Neural cell (in vitro differentiated cells): ENCODE measurements around the gene FAM111A. TPM values are rescaled to one million over a fixed set of nuclear protein-coding genes. Genes with fewer than 3 reads are reported as not detected.

Experiments used
- H2AFZ ChIP-seq: fragments of 200-600, 300-800 bp; sonication (generic), shearing (Covaris generic); 2 replicates; pipeline ENCODE4 v1.6.0; 2014; ENCODE audit warnings: low read depth, mild to moderate bottlenecking, antibody characterized with exemption, low read length, moderate library complexity
- H3F3A ChIP-seq: fragments of 200-600 bp; shearing (Covaris generic); 2 replicates; pipeline ENCODE4 v1.6.1; 2016; ENCODE audit warnings: mild to moderate bottlenecking, moderate library complexity, mixed read lengths, antibody characterized with exemption, low read length; ENCODE audit not compliant: insufficient read depth, poor library complexity, severe bottlenecking
- H3K27ac ChIP-seq: fragments of 200-600, 300-800 bp; sonication (generic), shearing (Covaris generic); 2 replicates; pipeline ENCODE4 v1.5.1; 2014; ENCODE audit warnings: mild to moderate bottlenecking, low read length, moderate library complexity
- H3K27me3 ChIP-seq: fragments of 300-800, 200-600 bp; sonication (generic), shearing (Covaris generic); 2 replicates; pipeline ENCODE4 v1.6.0; 2014; ENCODE audit warnings: mild to moderate bottlenecking, low read depth, low read length, moderate library complexity; ENCODE audit not compliant: insufficient read depth
- H3K36me3 ChIP-seq: fragments of 300-800, 200-600 bp; sonication (generic), shearing (Covaris generic); 2 replicates; pipeline ENCODE4 v1.5.1; 2014; ENCODE audit warnings: mild to moderate bottlenecking, antibody characterized with exemption, low read length, moderate library complexity; ENCODE audit not compliant: insufficient read depth
- H3K4me2 ChIP-seq: fragments of 300-800, 200-600 bp; sonication (generic), shearing (Covaris generic); 2 replicates; pipeline ENCODE4 v1.6.0; 2014; ENCODE audit warnings: mild to moderate bottlenecking, low read length
- H3K4me3 ChIP-seq: fragments of 300-800, 200-600 bp; sonication (generic), shearing (Covaris generic); 2 replicates; pipeline ENCODE4 v1.5.1; 2014; ENCODE audit warnings: mild to moderate bottlenecking, low read length, moderate library complexity
- H3K79me2 ChIP-seq: fragments of 200-600 bp; shearing (Covaris generic); replicated peaks from 2 replicates; pipeline ENCODE4 v1.6.0; 2014; ENCODE audit warnings: mild to moderate bottlenecking, low read length, moderate library complexity; ENCODE audit not compliant: insufficient read depth
- H3K9ac ChIP-seq: fragments of 300-800, 200-600 bp; sonication (generic), shearing (Covaris generic); 2 replicates; pipeline ENCODE4 v1.6.1; 2016; ENCODE audit warnings: mild to moderate bottlenecking, low read length, mixed read lengths
- H3K9me2 ChIP-seq: fragments of 200-600 bp; shearing (Covaris generic); 2 replicates; pipeline ENCODE4 v1.6.1; 2016; ENCODE audit warnings: mild to moderate bottlenecking, low read length, mixed read lengths; ENCODE audit not compliant: insufficient read depth
- H3K9me3 ChIP-seq: fragments of 200-600, 300-800 bp; sonication (generic), shearing (Covaris generic); 2 replicates; pipeline ENCODE4 v1.6.1; 2016; ENCODE audit warnings: mild to moderate bottlenecking, mixed run types, low read length, moderate library complexity, mixed read lengths
- H4K20me1 ChIP-seq: fragments of 200-600 bp; shearing (Covaris generic); 2 replicates; pipeline ENCODE4 v1.6.1; 2016; ENCODE audit warnings: mild to moderate bottlenecking, mixed run types; ENCODE audit not compliant: insufficient read depth
- CTCF ChIP-seq: fragments of 450-650 bp; IDR thresholded peaks from 2 replicates; pipeline ENCODE4 v1.5.1; 2014; ENCODE audit warnings: antibody characterized with exemption, mild to moderate bottlenecking, moderate library complexity; ENCODE audit not compliant: poor library complexity, severe bottlenecking
- EP300 ChIP-seq: fragments of 450-650 bp; conservative IDR thresholded peaks from 2 replicates; pipeline ENCODE4 v1.6.1; 2014; ENCODE audit warnings: antibody characterized with exemption, mild to moderate bottlenecking, moderate library complexity; ENCODE audit not compliant: poor library complexity, severe bottlenecking
- EZH2 ChIP-seq: fragments of 200-600, 300-800 bp; shearing (Covaris generic), sonication (generic); IDR thresholded peaks from 2 replicates; pipeline ENCODE4 v1.6.1; 2014; ENCODE audit warnings: antibody characterized with exemption, low read length, borderline replicate concordance, mild to moderate bottlenecking; ENCODE audit not compliant: insufficient read depth, poor library complexity, severe bottlenecking
- MXI1 ChIP-seq: fragments of 450-650 bp; conservative IDR thresholded peaks from 2 replicates; pipeline ENCODE4 v1.6.1; 2014; ENCODE audit warnings: antibody characterized with exemption, mild to moderate bottlenecking; ENCODE audit not compliant: poor library complexity, severe bottlenecking
- POLR2AphosphoS5 ChIP-seq: IDR thresholded peaks from 2 replicates; pipeline ENCODE4 v1.6.1; 2012
- RAD21 ChIP-seq: fragments of 450-650 bp; conservative IDR thresholded peaks from 2 replicates; pipeline ENCODE4 v1.6.1; 2014; ENCODE audit warnings: antibody characterized with exemption, mild to moderate bottlenecking, moderate library complexity
- SMC3 ChIP-seq: fragments of 450-650 bp; conservative IDR thresholded peaks from 2 replicates; pipeline ENCODE4 v1.6.1; 2014; ENCODE audit warnings: antibody characterized with exemption, mild to moderate bottlenecking, moderate library complexity; ENCODE audit not compliant: poor library complexity
- TAF1 ChIP-seq: IDR thresholded peaks from 2 replicates; pipeline ENCODE4 v1.6.1; 2012; ENCODE audit warnings: low read depth
- polyA plus RNA-seq: library from polyadenylated mRNA; depleted of rRNA; stranded (reverse); fragments of >200 nt; gene quantifications from 2 replicates; pipeline ENCODE4 v1.2.3, GENCODE V29; 2014
- TF ChIP-seq, protein P1 (sequence below): IDR thresholded peaks from 2 replicates; pipeline ENCODE4 v1.6.1; 2012; ENCODE audit warnings: borderline replicate concordance

FAM111A gene
- polyA plus RNA-seq, 1 donor from 2014 or later, result 0.88 TPM

DNA sequence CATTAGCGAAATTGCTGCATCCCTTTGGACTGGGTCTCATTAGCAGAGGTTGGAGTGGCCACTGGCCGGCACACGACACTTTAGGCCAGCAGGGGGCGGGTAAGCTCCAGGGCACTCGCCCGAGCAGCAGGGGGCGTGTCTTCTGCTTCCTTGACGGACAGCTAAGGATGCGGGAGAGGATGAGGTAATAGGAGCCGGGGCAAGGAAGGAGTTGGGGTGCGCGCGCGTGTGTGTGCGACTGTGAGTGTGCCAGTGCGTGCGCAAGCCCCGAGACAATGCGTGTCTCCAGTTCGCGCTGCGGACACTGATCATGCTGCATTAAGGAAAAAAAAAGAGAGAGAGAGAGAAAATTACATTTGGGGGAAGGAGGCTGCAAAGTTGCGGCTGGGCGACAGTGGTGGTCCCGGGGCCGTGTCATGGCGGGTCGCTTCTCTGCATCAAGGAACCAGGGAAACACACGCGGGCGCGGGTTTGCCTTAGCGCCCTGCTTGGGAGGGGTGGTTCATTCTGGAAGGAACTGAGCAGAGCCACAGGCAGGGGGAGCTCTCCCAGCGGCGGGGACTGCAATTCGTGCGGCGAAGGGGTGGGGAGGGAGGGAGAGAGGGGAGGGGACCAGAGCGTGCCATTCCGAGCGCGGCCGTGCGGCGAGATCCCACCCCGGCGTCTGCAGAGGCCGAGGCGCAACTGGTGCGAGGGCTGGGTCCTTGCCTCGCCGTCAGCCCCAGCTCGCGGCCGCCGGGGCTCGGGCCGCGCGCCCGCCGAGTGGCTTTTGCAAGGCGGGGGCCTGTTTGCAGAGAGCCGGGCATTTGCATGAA, 29.1 kb downstream of the FAM111A start, which contains the start of gene DTX4:
DTX4 (plus strand) TSS at position 625 of the 815 bp plus-strand sequence. CDS start 464 bp downstream, outside the sequence.
- no peaks in the 10 kb centered on the region for H3K9me2 ChIP-seq
- H3K27ac ChIP-seq, result peak within 1 kb of the TSS; percentile 99
- TF ChIP-seq, protein P1, sequence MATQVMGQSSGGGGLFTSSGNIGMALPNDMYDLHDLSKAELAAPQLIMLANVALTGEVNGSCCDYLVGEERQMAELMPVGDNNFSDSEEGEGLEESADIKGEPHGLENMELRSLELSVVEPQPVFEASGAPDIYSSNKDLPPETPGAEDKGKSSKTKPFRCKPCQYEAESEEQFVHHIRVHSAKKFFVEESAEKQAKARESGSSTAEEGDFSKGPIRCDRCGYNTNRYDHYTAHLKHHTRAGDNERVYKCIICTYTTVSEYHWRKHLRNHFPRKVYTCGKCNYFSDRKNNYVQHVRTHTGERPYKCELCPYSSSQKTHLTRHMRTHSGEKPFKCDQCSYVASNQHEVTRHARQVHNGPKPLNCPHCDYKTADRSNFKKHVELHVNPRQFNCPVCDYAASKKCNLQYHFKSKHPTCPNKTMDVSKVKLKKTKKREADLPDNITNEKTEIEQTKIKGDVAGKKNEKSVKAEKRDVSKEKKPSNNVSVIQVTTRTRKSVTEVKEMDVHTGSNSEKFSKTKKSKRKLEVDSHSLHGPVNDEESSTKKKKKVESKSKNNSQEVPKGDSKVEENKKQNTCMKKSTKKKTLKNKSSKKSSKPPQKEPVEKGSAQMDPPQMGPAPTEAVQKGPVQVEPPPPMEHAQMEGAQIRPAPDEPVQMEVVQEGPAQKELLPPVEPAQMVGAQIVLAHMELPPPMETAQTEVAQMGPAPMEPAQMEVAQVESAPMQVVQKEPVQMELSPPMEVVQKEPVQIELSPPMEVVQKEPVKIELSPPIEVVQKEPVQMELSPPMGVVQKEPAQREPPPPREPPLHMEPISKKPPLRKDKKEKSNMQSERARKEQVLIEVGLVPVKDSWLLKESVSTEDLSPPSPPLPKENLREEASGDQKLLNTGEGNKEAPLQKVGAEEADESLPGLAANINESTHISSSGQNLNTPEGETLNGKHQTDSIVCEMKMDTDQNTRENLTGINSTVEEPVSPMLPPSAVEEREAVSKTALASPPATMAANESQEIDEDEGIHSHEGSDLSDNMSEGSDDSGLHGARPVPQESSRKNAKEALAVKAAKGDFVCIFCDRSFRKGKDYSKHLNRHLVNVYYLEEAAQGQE, result peak; percentile 43
- peak; percentile 98 for TF ChIP-seq CTCF
- TF ChIP-seq RAD21, result peak; percentile 90
- TF ChIP-seq POLR2AphosphoS5, result peak; percentile 96
- TF ChIP-seq MXI1, result peak; percentile 95
- peak; percentile 84 for TF ChIP-seq EP300
- peak; percentile 73 for TF ChIP-seq TAF1
- TF ChIP-seq EZH2, result no peak
- TF ChIP-seq SMC3, result peak; percentile 91
- H3K9ac ChIP-seq, result peak within 1 kb of the TSS; percentile 99
- H2AFZ ChIP-seq, result peak within 1 kb of the TSS; percentile 68
- H3K36me3 ChIP-seq, result no peaks in the 10 kb centered on the region
- peak within 1 kb of the TSS; percentile 94 for H3K4me3 ChIP-seq
- no peaks in the 10 kb centered on the region for H4K20me1 ChIP-seq
- peak within 1 kb of the TSS; percentile 85 for H3K4me2 ChIP-seq
- H3K9me3 ChIP-seq, result no peaks in the 10 kb centered on the region
- H3K79me2 ChIP-seq, result peaks cover 33% of the 10 kb centered on the region
- H3K27me3 ChIP-seq, result no peaks in the 10 kb centered on the region
- peaks cover 12% of the 10 kb centered on the region for H3F3A ChIP-seq

DNA sequence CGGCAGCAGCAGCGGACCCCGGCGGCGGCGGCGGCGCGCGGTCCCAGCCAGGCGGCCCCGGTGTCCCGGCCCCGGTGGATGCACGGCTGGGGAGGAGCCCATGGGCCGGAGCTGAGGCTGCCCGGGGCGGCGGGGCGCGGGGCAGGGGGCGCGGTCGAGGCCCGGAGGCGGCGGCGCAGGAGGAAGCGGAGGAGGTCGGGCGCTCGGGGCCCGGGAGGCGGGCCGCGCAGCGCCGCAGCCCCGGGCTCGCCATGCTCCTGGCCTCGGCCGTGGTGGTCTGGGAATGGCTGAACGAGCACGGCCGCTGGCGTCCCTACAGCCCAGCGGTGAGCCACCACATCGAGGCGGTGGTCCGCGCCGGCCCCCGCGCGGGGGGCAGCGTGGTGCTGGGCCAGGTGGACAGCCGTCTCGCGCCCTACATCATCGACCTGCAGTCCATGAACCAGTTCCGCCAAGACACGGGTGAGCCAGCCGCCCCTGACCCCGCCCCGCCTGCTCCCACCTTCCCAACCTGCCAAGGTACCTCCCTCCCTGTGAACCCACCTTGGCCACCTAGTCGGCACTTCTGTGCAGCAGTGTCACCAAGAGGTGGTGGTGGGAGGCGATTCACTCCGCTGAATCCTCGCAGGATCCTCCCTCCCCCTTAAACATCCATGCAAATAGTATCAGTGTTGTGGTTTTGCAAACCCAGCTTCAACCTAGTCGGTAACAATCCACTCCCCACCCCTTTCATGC, 29.9 kb downstream of the FAM111A start:
- H2AFZ ChIP-seq, result peak overlapping the region; percentile 58

More for the DNA sequence above, 29.9 kb downstream of the FAM111A start:
- Histone ChIP-seq H4K20me1 (no peaks in the 10 kb centered on the region), H3K27ac (peak overlapping the region; percentile 99), H3F3A (peaks cover 12% of the 10 kb centered on the region), H3K4me3 (peak overlapping the region; percentile 94), H3K27me3 (no peaks in the 10 kb centered on the region), H3K9me2 (no peaks in the 10 kb centered on the region), H3K79me2 (peaks cover 41% of the 10 kb centered on the region), H3K9me3 (no peaks in the 10 kb centered on the region), H3K36me3 (no peaks in the 10 kb centered on the region), H3K9ac (peak overlapping the region; percentile 99), H3K4me2 (peak overlapping the region; percentile 85)
- no peak for TF ChIP-seq MXI1
- TF ChIP-seq EZH2, result no peak
- no peak for TF ChIP-seq CTCF
- no peak for TF ChIP-seq SMC3
- peak; percentile 8 for TF ChIP-seq TAF1
- peak; percentile 58 for TF ChIP-seq POLR2AphosphoS5
- TF ChIP-seq, protein P1, result no peak
- TF ChIP-seq RAD21, result no peak
- TF ChIP-seq EP300, result no peak
